Neural crest cell (in vitro differentiated cells): ENCODE measurements around the gene PRRT2. TPM values are rescaled to one million over a fixed set of nuclear protein-coding genes. Genes with fewer than 3 reads are reported as not detected.

Experiments
- DNase-seq: peaks from one replicate; pipeline ENCODE4 v3.0.0; 2021; ENCODE audit warnings: low read depth, mixed read lengths, low spot score
- H3K27ac Mint-ChIP-seq: one replicate; pipeline ENCODE4 v1.8.0; 2021; ENCODE audit warnings: mild to moderate bottlenecking, mixed read lengths; ENCODE audit not compliant: unreplicated experiment
- H3K27me3 Mint-ChIP-seq: 2 replicates; pipeline ENCODE4 v1.8.0; 2021; ENCODE audit warnings: low read depth, mild to moderate bottlenecking, mixed read lengths
- H3K36me3 Mint-ChIP-seq: 2 replicates; pipeline ENCODE4 v1.8.0; 2021; ENCODE audit warnings: low read depth, mild to moderate bottlenecking, mixed read lengths
- H3K4me1 Mint-ChIP-seq: 2 replicates; pipeline ENCODE4 v1.8.0; 2021; ENCODE audit warnings: mixed read lengths
- H3K4me3 Mint-ChIP-seq: one replicate; pipeline ENCODE4 v1.8.0; 2021; ENCODE audit warnings: mild to moderate bottlenecking, mixed read lengths
- H3K9me3 Mint-ChIP-seq: 2 replicates; pipeline ENCODE4 v1.8.0; 2021; ENCODE audit warnings: mixed read lengths
- total RNA-seq: library from RNA; stranded (reverse); gene quantifications from 2 replicates; pipeline ENCODE4 v1.2.1, GENCODE V29; 2021
- TF ChIP-seq, protein P1 (sequence below): fragments of 200-600 bp; sonication (generic); conservative IDR thresholded peaks from 2 replicates; pipeline ENCODE4 v1.5.0; 2021; ENCODE audit warnings: antibody characterized with exemption, mild to moderate bottlenecking

The PRRT2 gene
- total RNA-seq, 1 donor from 2014 or later = 21.2 TPM

DNA sequence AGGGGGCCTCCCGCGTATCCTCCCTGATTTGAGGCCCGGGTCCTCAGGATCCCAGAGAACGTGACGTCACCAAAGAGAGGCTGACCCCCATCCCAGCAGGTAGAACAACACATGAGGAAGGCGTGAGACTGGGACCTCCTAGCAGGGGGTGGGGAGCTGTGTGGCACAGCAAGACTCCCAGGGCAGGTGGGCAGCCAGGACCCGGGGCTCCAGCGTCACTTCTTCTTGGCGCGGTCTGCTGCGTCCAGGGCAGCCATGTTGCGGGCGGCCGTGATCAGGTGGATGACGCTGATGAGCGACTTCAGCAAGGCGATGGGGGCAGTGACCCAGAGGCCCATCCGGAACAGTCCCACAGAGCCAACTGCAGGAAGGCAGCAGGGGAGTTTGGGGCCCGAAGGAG is 47.0 kb downstream of the PRRT2 start:
- no peak for DNase-seq
- TF ChIP-seq, protein P1, sequence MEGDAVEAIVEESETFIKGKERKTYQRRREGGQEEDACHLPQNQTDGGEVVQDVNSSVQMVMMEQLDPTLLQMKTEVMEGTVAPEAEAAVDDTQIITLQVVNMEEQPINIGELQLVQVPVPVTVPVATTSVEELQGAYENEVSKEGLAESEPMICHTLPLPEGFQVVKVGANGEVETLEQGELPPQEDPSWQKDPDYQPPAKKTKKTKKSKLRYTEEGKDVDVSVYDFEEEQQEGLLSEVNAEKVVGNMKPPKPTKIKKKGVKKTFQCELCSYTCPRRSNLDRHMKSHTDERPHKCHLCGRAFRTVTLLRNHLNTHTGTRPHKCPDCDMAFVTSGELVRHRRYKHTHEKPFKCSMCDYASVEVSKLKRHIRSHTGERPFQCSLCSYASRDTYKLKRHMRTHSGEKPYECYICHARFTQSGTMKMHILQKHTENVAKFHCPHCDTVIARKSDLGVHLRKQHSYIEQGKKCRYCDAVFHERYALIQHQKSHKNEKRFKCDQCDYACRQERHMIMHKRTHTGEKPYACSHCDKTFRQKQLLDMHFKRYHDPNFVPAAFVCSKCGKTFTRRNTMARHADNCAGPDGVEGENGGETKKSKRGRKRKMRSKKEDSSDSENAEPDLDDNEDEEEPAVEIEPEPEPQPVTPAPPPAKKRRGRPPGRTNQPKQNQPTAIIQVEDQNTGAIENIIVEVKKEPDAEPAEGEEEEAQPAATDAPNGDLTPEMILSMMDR = no peak
- H3K9me3 Mint-ChIP-seq = no peaks in the 10 kb centered on the region
- no peaks in the 10 kb centered on the region for H3K27me3 Mint-ChIP-seq
- no peak overlapping the region for H3K4me3 Mint-ChIP-seq
- peaks cover 19% of the 10 kb centered on the region for H3K4me1 Mint-ChIP-seq
- no peak overlapping the region for H3K27ac Mint-ChIP-seq
- no peaks in the 10 kb centered on the region for H3K36me3 Mint-ChIP-seq

DNA sequence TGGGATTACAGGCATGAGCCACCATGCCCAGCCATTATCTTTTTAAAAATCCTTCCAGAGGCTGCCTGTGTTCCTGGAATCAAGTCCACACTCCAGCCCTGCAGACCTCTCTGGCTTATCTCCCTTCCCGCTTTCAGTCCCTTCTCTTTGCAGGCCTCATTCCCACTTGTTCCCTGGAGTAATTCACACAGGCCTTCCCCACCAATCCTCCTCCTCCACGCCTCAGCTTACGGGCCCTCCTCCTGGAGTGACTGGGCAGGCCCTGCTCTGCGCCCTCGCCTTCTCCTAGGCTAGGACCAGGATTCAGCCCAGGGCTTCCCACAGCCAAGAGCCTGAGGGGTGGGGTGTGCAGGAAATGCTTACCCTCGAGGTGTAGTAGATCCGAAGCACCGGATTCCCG is 48.2 kb downstream of the PRRT2 start:
- Mint-ChIP-seq H3K9me3 (no peaks in the 10 kb centered on the region), H3K27ac (peak overlapping the region; percentile 43), H3K4me3 (peak overlapping the region; percentile 95), H3K36me3 (no peaks in the 10 kb centered on the region), H3K4me1 (peaks cover 19% of the 10 kb centered on the region), H3K27me3 (no peaks in the 10 kb centered on the region)
- DNase-seq = no peak
- TF ChIP-seq, protein P1 = no peak

DNA sequence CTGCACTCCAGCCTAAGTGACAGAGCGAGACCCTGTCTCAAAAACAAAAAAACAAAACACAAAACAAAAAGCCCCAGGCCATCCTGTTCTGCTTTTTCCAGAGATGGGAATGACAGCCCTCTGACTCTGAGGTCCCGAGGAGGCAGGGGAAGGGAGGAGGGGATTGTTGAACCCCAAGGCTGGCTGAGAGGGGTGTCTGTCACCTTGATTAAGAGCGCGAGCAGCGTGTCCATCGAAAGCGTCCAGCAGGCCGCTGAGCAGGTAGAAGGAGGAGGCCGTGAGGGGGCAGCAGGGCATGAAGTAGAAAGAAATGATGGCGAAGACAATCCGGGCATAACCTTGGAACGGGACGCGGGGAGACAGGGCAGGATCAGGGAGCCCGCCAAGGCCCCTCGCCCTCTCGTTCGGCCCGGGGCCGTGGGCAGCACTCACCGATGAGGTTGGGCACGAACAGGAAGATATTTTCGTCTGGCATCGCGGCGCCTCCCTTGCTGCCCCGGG is 50.4 kb downstream of the PRRT2 start:
- Mint-ChIP-seq H3K9me3 (no peaks in the 10 kb centered on the region), H3K4me1 (peaks cover 19% of the 10 kb centered on the region), H3K27me3 (peaks cover 2% of the 10 kb centered on the region), H3K4me3 (peak overlapping the region; percentile 95), H3K36me3 (no peaks in the 10 kb centered on the region), H3K27ac (peak overlapping the region; percentile 69)
- DNase-seq = no peak
- TF ChIP-seq, protein P1 = no peak

DNA sequence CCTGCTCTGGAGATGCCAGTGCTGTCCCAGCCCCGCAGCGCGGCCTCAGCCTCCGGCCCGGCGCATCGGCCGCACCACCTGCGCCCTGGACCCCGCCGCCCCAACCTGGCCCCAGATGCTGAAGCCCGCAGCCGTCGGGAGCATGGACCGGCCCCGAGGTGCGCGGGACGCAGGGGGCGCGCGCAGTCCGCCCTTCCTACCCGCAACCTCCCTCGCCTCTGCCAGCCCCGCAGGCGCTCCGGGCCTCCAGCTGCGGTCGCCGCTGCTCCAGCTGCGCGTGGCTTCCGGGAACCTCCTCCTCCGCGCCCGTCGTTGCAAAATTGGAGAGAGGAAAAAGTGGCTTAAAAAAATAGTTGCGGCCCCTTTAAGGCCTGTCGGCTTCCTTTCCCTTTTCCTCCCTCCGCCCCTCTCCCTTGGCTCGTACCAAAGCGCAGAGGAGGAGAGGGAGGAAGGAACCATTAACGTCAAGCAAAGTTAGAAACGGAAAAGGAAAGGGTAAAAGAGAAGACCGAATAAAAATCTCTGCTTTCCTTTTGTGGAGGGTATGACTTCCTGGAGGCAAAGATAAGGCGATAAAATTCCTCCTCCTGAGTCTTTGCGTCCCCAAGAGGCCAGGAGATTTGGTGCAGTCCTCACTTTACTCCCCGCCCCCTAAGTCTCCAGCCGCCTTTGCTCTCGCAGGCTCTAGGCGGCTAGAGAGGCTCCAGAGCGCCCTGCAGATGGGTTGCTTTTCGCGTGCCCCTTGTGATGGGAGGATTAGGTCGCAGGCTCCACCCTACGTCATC is 51.1 kb downstream of the PRRT2 start, which contains the start of gene CDIPT:
TSS of gene CDIPT (minus strand) at position 343 of the 785 bp plus-strand sequence. CDS start 369 bp downstream, outside the sequence.
- H3K27ac Mint-ChIP-seq = peak within 1 kb of the TSS; percentile 100
- TF ChIP-seq, protein P1 = peak; percentile 66

DNA sequence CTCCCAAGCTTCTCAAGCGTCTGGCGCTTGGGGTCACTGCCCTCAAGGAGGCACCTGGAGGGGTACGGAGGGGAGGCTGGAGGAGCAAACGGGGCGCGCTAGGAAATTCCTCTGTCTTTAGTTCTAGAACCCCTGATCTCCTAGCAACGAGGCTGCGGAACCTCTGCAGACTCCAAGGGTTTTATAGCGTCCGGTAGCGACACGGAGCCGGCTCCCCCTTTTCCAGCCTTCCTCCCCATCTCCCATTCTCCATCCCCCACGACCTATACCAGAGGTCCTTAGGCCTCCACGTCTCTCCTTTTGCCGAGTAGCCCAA is 51.6 kb downstream of the PRRT2 start:
- Mint-ChIP-seq H3K4me1 (peaks cover 19% of the 10 kb centered on the region), H3K27ac (peak overlapping the region; percentile 100), H3K36me3 (no peaks in the 10 kb centered on the region), H3K27me3 (peaks cover 2% of the 10 kb centered on the region), H3K4me3 (peak overlapping the region; percentile 84), H3K9me3 (no peaks in the 10 kb centered on the region)
- DNase-seq = no peak
- TF ChIP-seq, protein P1 = no peak

More for the DNA sequence above, 51.1 kb downstream of the PRRT2 start, which contains the start of gene CDIPT:
- H3K9me3 Mint-ChIP-seq = no peaks in the 10 kb centered on the region
- peak within 1 kb of the TSS; percentile 95 for H3K4me3 Mint-ChIP-seq
- H3K36me3 Mint-ChIP-seq = no peaks in the 10 kb centered on the region
- H3K27me3 Mint-ChIP-seq = peaks cover 2% of the 10 kb centered on the region
- H3K4me1 Mint-ChIP-seq = peaks cover 19% of the 10 kb centered on the region
- DNase-seq = peak; percentile 84
